Endothelial cell of umbilical vein (primary cell): ENCODE results near the gene PKD1. TPM values are rescaled to one million over a fixed set of nuclear protein-coding genes. Genes with fewer than 3 reads are reported as not detected.

Experiments
- BruUV-seq: library from RNA; stranded (reverse); fragments of 400-500 nt; replicated peaks from 2 replicates; lab custom pipeline; 2021; lab: Mats Ljungman, UMichigan
- CTCF ChIA-PET: fragments of 300-600, 350-600 bp; sonication (Branson Sonifier 250); formaldehyde crosslinking; loops from one replicate; lab custom pipeline; 2021; ENCODE audit warnings: antibody characterized with exemption, inconsistent platforms; lab: Charles Lee
- POLR2A ChIA-PET: fragments of 300-600, 350-600 bp; sonication (Branson Sonifier 250); formaldehyde crosslinking; loops from one replicate; lab custom pipeline; 2021; ENCODE audit warnings: antibody characterized with exemption, inconsistent platforms; lab: Charles Lee
- DNase-seq: peaks from one replicate; pipeline ENCODE4 v3.0.0-alpha.2; 2011; ENCODE audit warnings: low read depth, low spot score
- FAIRE-seq: peaks from 2 replicates; lab custom pipeline; 2011; peaks lifted over from hg19 to GRCh38; lab: Jason Lieb, UNC
- H2AFZ ChIP-seq: 2 replicates; pipeline ENCODE4 v1.6.0; 2012; ENCODE audit warnings: low read depth, low read length, control low read depth, inconsistent platforms
- H3K27ac ChIP-seq: 2 replicates; pipeline ENCODE4 v1.5.1; 2011; ENCODE audit warnings: low read depth, mild to moderate bottlenecking, control low read depth, low read length, moderate library complexity; ENCODE audit not compliant: insufficient read depth
- H3K27me3 ChIP-seq, 2 experiments: 2 replicates each; pipeline versions ENCODE4 v1.6.0 to v1.6.1; 2011; ENCODE audit warnings: low read length in 2 of 2, mixed read lengths in 1 of 2; ENCODE audit not compliant: control insufficient read depth in 2 of 2, insufficient read depth in 2 of 2
- H3K36me3 ChIP-seq, 2 experiments: 2 replicates in 1 of 2; 3 replicates in 1 of 2; pipeline ENCODE4 v1.5.1; 2011; ENCODE audit warnings: low read length in 2 of 2, mild to moderate bottlenecking in 1 of 2, moderate library complexity in 1 of 2; ENCODE audit not compliant: control insufficient read depth in 2 of 2, insufficient read depth in 2 of 2; ENCODE audit errors: extremely low read depth in 1 of 2
- H3K4me1 ChIP-seq: 3 replicates; pipeline ENCODE4 v1.5.1; 2011; ENCODE audit warnings: mild to moderate bottlenecking, low read length; ENCODE audit not compliant: control insufficient read depth, insufficient read depth; ENCODE audit errors: extremely low read depth
- H3K4me2 ChIP-seq: 2 replicates; pipeline ENCODE4 v1.6.1; 2011; ENCODE audit warnings: low read length, control low read depth, mixed read lengths; ENCODE audit not compliant: insufficient read depth
- H3K4me3 ChIP-seq, 3 experiments: fragments of 200-600 bp in 1 of 3; sonication (generic), shearing (Covaris generic) in 1 of 3; replicated peaks in 1 of 3; 2 replicates each; pipeline ENCODE4 v1.5.1; 2011 to 2016; ENCODE audit warnings: control low read depth in 3 of 3, low read length in 3 of 3, mild to moderate bottlenecking in 2 of 3, inconsistent platforms in 1 of 3, low read depth in 1 of 3, moderate library complexity in 1 of 3; ENCODE audit not compliant: insufficient read depth in 1 of 3
- H3K79me2 ChIP-seq: 2 replicates; pipeline ENCODE4 v1.6.0; 2012; ENCODE audit warnings: low read length, inconsistent platforms; ENCODE audit not compliant: control insufficient read depth, insufficient read depth
- H3K9ac ChIP-seq: replicated peaks from 2 replicates; pipeline ENCODE3; 2011; ENCODE audit warnings: low read length, control low read depth; ENCODE audit not compliant: insufficient read depth; ENCODE audit errors: extremely low read depth
- H3K9me1 ChIP-seq: replicated peaks from 3 replicates; pipeline ENCODE4 v1.6.0; 2011; ENCODE audit warnings: mild to moderate bottlenecking, low read length; ENCODE audit not compliant: control insufficient read depth, insufficient read depth; ENCODE audit errors: extremely low read depth
- H3K9me3 ChIP-seq: replicated peaks from 2 replicates; pipeline ENCODE4 v1.5.1; 2012; ENCODE audit warnings: low read length, inconsistent platforms; ENCODE audit not compliant: control insufficient read depth, insufficient read depth
- H4K20me1 ChIP-seq: replicated peaks from 2 replicates; pipeline ENCODE3; 2011; ENCODE audit warnings: mild to moderate bottlenecking, low read length; ENCODE audit not compliant: control insufficient read depth, insufficient read depth; ENCODE audit errors: extremely low read depth
- EZH2 ChIP-seq: IDR thresholded peaks from 2 replicates; pipeline ENCODE4 v1.6.1; 2012; ENCODE audit warnings: borderline replicate concordance, low read depth, mild to moderate bottlenecking, moderate library complexity, low read length, inconsistent platforms; ENCODE audit not compliant: severe bottlenecking
- FOS ChIP-seq: IDR thresholded peaks from 2 replicates; pipeline ENCODE4 v1.6.1; 2011; ENCODE audit warnings: mild to moderate bottlenecking, low read length, moderate library complexity, borderline replicate concordance; ENCODE audit not compliant: insufficient read depth
- GATA2 ChIP-seq: IDR thresholded peaks from 2 replicates; pipeline ENCODE4 v1.7.0; 2011; ENCODE audit warnings: low read depth, mild to moderate bottlenecking, moderate library complexity, mixed read lengths, low read length; ENCODE audit not compliant: insufficient read length, insufficient read depth
- JUN ChIP-seq: IDR thresholded peaks from 2 replicates; pipeline ENCODE4 v1.6.1; 2011; ENCODE audit warnings: borderline replicate concordance, low read depth; ENCODE audit not compliant: insufficient read length, insufficient read depth
- MAX ChIP-seq: IDR thresholded peaks from 2 replicates; pipeline ENCODE4 v1.6.1; 2011; ENCODE audit not compliant: insufficient read depth, insufficient read length
- MYC ChIP-seq: IDR thresholded peaks from one replicate; pipeline ENCODE4 v1.6.1; 2011; ENCODE audit warnings: mild to moderate bottlenecking, low read depth, low read length
- POLR2A ChIP-seq: IDR thresholded peaks from 2 replicates; pipeline ENCODE4 v1.6.1; 2012; ENCODE audit warnings: low read depth, mild to moderate bottlenecking, control low read depth, low read length
- POLR2AphosphoS5 ChIP-seq: IDR thresholded peaks from 2 replicates; pipeline ENCODE4 v1.6.1; 2012; ENCODE audit warnings: low read depth, mild to moderate bottlenecking, control low read depth, low read length, moderate library complexity; ENCODE audit not compliant: insufficient read depth
- dilution Hi-C: fragments of 300-500 bp; cut with MboI; formaldehyde crosslinking; loops from one replicate; pipeline ENCODE4 v1.15.0; 2019; ENCODE audit warnings: low sequenced_read_pairs; ENCODE audit not compliant: extremely low pct_ligation_motif_present
- intact Hi-C: fragments of 100-400 bp; cut with micrococcal nuclease; formaldehyde crosslinking; loops from one replicate; pipeline ENCODE4 v1.10.0; 2022
- polyA plus RNA-seq, 4 experiments: library from polyadenylated mRNA; depleted of rRNA in 3 of 4; stranded (reverse) in 3 of 4; unstranded in 1 of 4; fragments of >200 nt; gene quantifications; 2 replicates each; pipeline versions ENCODE4 v1.2.1 to v1.2.3, GENCODE V29; 2011 to 2012; ENCODE audit warnings: missing spikeins in 1 of 4
- total RNA-seq: library from RNA; stranded (reverse); gene quantifications from 2 replicates; pipeline ENCODE4 v1.2.3, GENCODE V29; 2021
- TF ChIP-seq, protein P1 (sequence below), 2 donors: IDR thresholded peaks; 1 replicate in 1 of 2; 2 replicates in 1 of 2; pipeline ENCODE4 v1.5.1; 2011; ENCODE audit warnings: low read length in 2 of 2, mild to moderate bottlenecking in 2 of 2, moderate library complexity in 2 of 2, control low read depth in 1 of 2, inconsistent platforms in 1 of 2, low read depth in 1 of 2; ENCODE audit not compliant: insufficient read depth in 1 of 2; ENCODE audit errors: extremely low read depth in 1 of 2

Gene PKD1
- total and polyA plus RNA-seq, 2 donors (not counting 3 experiments of a cell fraction or from before 2014, with no cell fraction given) = 52.5 to 102 TPM

DNA sequence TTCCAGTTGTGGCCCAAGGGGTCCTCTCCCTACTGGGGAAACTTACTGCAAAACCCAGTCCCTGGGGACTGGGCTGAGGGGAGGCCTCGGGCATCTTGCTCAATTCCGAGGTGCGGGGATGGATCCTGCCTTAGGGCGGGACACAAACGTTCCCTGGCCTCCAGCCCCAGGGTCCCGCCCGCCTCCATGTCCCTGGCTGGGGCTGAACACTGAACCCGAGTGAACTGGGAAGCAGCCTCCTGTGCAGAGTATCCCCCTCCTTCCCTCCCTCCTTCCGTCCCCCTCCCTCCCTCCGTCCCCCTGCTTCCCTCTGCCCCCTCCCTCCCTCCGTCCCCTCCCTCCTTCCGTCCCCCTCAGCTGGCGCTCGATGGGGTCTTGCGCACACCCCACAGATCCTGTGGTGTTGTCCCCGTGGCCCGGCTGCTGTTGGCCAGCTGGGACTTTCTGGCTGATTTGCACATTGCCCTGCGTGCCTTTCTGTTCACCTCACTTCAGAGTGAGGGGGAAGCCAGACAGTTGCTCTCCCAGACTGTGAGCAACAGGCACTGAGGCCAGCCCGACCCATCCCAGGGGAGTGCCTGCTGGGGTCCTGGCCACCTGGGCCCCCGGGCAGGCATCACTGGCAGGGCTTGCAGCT, 25.3 kb upstream of the PKD1 start:
- Histone ChIP-seq H3K4me2 (no peak overlapping the region), H3K36me3 (peaks cover 0 to 9% of the 10 kb centered on the region in 2 experiments), H4K20me1 (no peaks in the 10 kb centered on the region), H3K27ac (no peak overlapping the region), H2AFZ (no peak overlapping the region), H3K27me3 (no peaks in the 10 kb centered on the region), H3K79me2 (peaks cover 87% of the 10 kb centered on the region), H3K4me3 (no peak overlapping the region), H3K9ac (no peak overlapping the region), H3K9me3 (no peaks in the 10 kb centered on the region), H3K4me1 (peaks cover 29% of the 10 kb centered on the region), H3K9me1 (no peaks in the 10 kb centered on the region)
- no peak for DNase-seq
- POLR2A ChIA-PET = interaction anchor here (0.6 kb wide), 1 partner anchor 9 kb away, joined by 4 read pairs; no protein-coding TSS in a partner anchor
- intact Hi-C loops (no loop called here), dilution Hi-C loops (loop anchor here (25.0 kb wide), 1 partner anchor 124 kb away; the partner anchor contains the start of genes NHERF2, NTHL1 and TSC2)
- no TSS peak for BruUV-seq
- TF ChIP-seq MAX = no peak
- TF ChIP-seq JUN = no peak
- TF ChIP-seq POLR2AphosphoS5 = no peak
- TF ChIP-seq MYC = no peak
- no peak for TF ChIP-seq FOS
- TF ChIP-seq, protein P1, sequence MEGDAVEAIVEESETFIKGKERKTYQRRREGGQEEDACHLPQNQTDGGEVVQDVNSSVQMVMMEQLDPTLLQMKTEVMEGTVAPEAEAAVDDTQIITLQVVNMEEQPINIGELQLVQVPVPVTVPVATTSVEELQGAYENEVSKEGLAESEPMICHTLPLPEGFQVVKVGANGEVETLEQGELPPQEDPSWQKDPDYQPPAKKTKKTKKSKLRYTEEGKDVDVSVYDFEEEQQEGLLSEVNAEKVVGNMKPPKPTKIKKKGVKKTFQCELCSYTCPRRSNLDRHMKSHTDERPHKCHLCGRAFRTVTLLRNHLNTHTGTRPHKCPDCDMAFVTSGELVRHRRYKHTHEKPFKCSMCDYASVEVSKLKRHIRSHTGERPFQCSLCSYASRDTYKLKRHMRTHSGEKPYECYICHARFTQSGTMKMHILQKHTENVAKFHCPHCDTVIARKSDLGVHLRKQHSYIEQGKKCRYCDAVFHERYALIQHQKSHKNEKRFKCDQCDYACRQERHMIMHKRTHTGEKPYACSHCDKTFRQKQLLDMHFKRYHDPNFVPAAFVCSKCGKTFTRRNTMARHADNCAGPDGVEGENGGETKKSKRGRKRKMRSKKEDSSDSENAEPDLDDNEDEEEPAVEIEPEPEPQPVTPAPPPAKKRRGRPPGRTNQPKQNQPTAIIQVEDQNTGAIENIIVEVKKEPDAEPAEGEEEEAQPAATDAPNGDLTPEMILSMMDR (IDR thresholded peaks at IDR 0.05; ENCODE audit: extremely low read depth in 1 of 2, insufficient read depth in 1 of 2, low read depth in 1 of 2, low read length in 2 of 2) = no peak
- no peak for TF ChIP-seq EZH2
- TF ChIP-seq GATA2 = no peak
- no peak for TF ChIP-seq POLR2A
- CTCF ChIA-PET = interaction anchor here (1.4 kb wide), 1 partner anchor 20 kb away, joined by 3 read pairs; no protein-coding TSS in a partner anchor
- no peak for FAIRE-seq
